Keratinocyte (primary cell): ENCODE measurements around the gene TWIST2. TPM values are rescaled to one million over a fixed set of nuclear protein-coding genes. Genes with fewer than 3 reads are reported as not detected.

Experiments
- DNase-seq: peaks from one replicate; pipeline ENCODE4 v3.0.0-alpha.2; 2011; ENCODE audit warnings: low read depth, missing footprints, low spot score
- FAIRE-seq: peaks from 2 replicates; lab custom pipeline; 2011; peaks lifted over from hg19 to GRCh38; lab: Jason Lieb, UNC
- H2AFZ ChIP-seq: 2 replicates; pipeline ENCODE4 v1.6.0; 2012; ENCODE audit warnings: low read length, control low read depth, inconsistent platforms; ENCODE audit not compliant: control insufficient read depth
- H3K27ac ChIP-seq: 2 replicates; pipeline ENCODE4 v1.5.1; 2011; ENCODE audit warnings: low read length; ENCODE audit not compliant: control insufficient read depth, insufficient read depth
- H3K27me3 ChIP-seq: 3 replicates; pipeline ENCODE4 v1.6.0; 2011; ENCODE audit warnings: low read length; ENCODE audit not compliant: control insufficient read depth, insufficient read depth; ENCODE audit errors: extremely low read depth
- H3K36me3 ChIP-seq, 2 experiments: 2 replicates in 1 of 2; 3 replicates in 1 of 2; pipeline ENCODE4 v1.5.1; 2011; ENCODE audit warnings: low read length in 2 of 2, mild to moderate bottlenecking in 1 of 2; ENCODE audit not compliant: control insufficient read depth in 2 of 2, insufficient read depth in 2 of 2; ENCODE audit errors: extremely low read depth in 1 of 2
- H3K4me1 ChIP-seq: 3 replicates; pipeline ENCODE4 v1.5.1; 2011; ENCODE audit warnings: low read length; ENCODE audit not compliant: control insufficient read depth, insufficient read depth; ENCODE audit errors: extremely low read depth
- H3K4me2 ChIP-seq: 3 replicates; pipeline ENCODE4 v1.6.0; 2011; ENCODE audit warnings: low read depth, low read length; ENCODE audit not compliant: control insufficient read depth, insufficient read depth; ENCODE audit errors: extremely low read depth
- H3K4me3 ChIP-seq, 3 experiments: fragments of 200-600 bp in 1 of 3; sonication (generic) in 1 of 3; 2 replicates in 2 of 3; 3 replicates in 1 of 3; pipeline ENCODE4 v1.5.1; 2011 to 2016; ENCODE audit warnings: low read length in 3 of 3, mild to moderate bottlenecking in 3 of 3, control low read depth in 2 of 3, inconsistent platforms in 1 of 3, low read depth in 1 of 3, mixed read lengths in 1 of 3, mixed run types in 1 of 3, moderate library complexity in 1 of 3; ENCODE audit not compliant: control insufficient read depth in 2 of 3, insufficient read depth in 2 of 3; ENCODE audit errors: extremely low read depth in 1 of 3
- H3K79me2 ChIP-seq: 2 replicates; pipeline ENCODE4 v1.6.0; 2012; ENCODE audit warnings: low read length; ENCODE audit not compliant: control insufficient read depth, insufficient read depth
- H3K9ac ChIP-seq: 3 replicates; pipeline ENCODE4 v1.6.0; 2011; ENCODE audit warnings: low read length; ENCODE audit not compliant: control insufficient read depth, insufficient read depth; ENCODE audit errors: extremely low read depth
- H3K9me1 ChIP-seq: 3 replicates; pipeline ENCODE4 v1.6.0; 2011; ENCODE audit warnings: low read length; ENCODE audit not compliant: control insufficient read depth, insufficient read depth; ENCODE audit errors: extremely low read depth
- H3K9me3 ChIP-seq: 2 replicates; pipeline ENCODE4 v1.5.1; 2012; ENCODE audit warnings: low read depth, low read length; ENCODE audit not compliant: control insufficient read depth
- H4K20me1 ChIP-seq: 3 replicates; pipeline ENCODE4 v1.6.0; 2011; ENCODE audit warnings: low read length; ENCODE audit not compliant: control insufficient read depth, insufficient read depth; ENCODE audit errors: extremely low read depth
- CTCF ChIP-seq, 3 experiments: IDR thresholded peaks in 1 of 3; conservative IDR thresholded peaks in 1 of 3; optimal IDR thresholded peaks in 1 of 3; 2 replicates in 2 of 3; 3 replicates in 1 of 3; pipeline versions ENCODE3 to v1.5.1; 2011; ENCODE audit warnings: low read length in 3 of 3, mild to moderate bottlenecking in 3 of 3, moderate library complexity in 2 of 3, control low read depth in 1 of 3, inconsistent platforms in 1 of 3; ENCODE audit not compliant: insufficient read depth in 2 of 3; ENCODE audit errors: extremely low read depth in 1 of 3
- EZH2 ChIP-seq: IDR thresholded peaks from one replicate; pipeline ENCODE4 v1.6.1; 2012; ENCODE audit warnings: inconsistent platforms, mild to moderate bottlenecking, low read length, moderate library complexity
- dilution Hi-C: fragments of 300-500 bp; cut with MboI; formaldehyde crosslinking; loops from one replicate; pipeline ENCODE4 v1.7.0; 2020; ENCODE audit warnings: low sequenced_read_pairs; ENCODE audit not compliant: extremely low pct_ligation_motif_present
- polyA plus RNA-seq, 5 experiments: library from polyadenylated mRNA; depleted of rRNA in 3 of 5; stranded (reverse) in 3 of 5; stranded (forward) in 1 of 5; unstranded in 1 of 5; fragments of >200 nt; gene quantifications; 1 replicate in 1 of 5; 2 replicates in 3 of 5; 3 replicates in 1 of 5; pipeline versions ENCODE4 v1.2.1 to v1.2.3, GENCODE V29; 2011 to 2012; ENCODE audit warnings: missing spikeins in 2 of 5, low read depth in 1 of 5, low replicate concordance in 1 of 5

The TWIST2 gene
- polyA plus RNA-seq, 1 donor (not counting 4 experiments of a cell fraction or from before 2014, with no cell fraction given): 5.5 TPM

- Histone ChIP-seq H3K27ac (no peak overlapping the region), H3K9me1 (no peaks in the 10 kb centered on the region), H3K4me2 (no peak overlapping the region), H3K79me2 (no peaks in the 10 kb centered on the region), H3K4me1 (no peaks in the 10 kb centered on the region), H3K9me3 (no peaks in the 10 kb centered on the region), H3K36me3 (no peaks in the 10 kb centered on the region), H3K27me3 (peaks cover 12% of the 10 kb centered on the region), H2AFZ (no peak overlapping the region), H4K20me1 (no peaks in the 10 kb centered on the region), H3K9ac (no peak overlapping the region), H3K4me3 (no peak overlapping the region)
- dilution Hi-C loops: no loop called here
- FAIRE-seq (no peak), DNase-seq (no peak)
- TF ChIP-seq EZH2 (no peak), CTCF (optimal IDR thresholded peaks at IDR 0.05 in 1 of 3, IDR thresholded peaks at IDR 0.05 in 1 of 3, conservative IDR thresholded peaks at IDR 0.05 in 1 of 3; ENCODE audit: extremely low read depth in 1 of 3, insufficient read depth in 2 of 3, low read length in 3 of 3) (no peak)
Observed at GRCh38 chr2:238873381-238873801, 25.5 kb downstream of the TWIST2 start.

- H3K4me2 ChIP-seq: no peak overlapping the region
- DNase-seq (no peak), FAIRE-seq (no peak)
- dilution Hi-C loops: no loop called here
- H3K9me1 ChIP-seq: no peaks in the 10 kb centered on the region
- H3K9ac ChIP-seq: no peak overlapping the region
- no peak overlapping the region for H3K27ac ChIP-seq
- TF ChIP-seq EZH2: no peak
- no peak for TF ChIP-seq CTCF (optimal IDR thresholded peaks at IDR 0.05 in 1 of 3, IDR thresholded peaks at IDR 0.05 in 1 of 3, conservative IDR thresholded peaks at IDR 0.05 in 1 of 3; ENCODE audit: extremely low read depth in 1 of 3, insufficient read depth in 2 of 3, low read length in 3 of 3)
- no peaks in the 10 kb centered on the region for H3K36me3 ChIP-seq
- no peak overlapping the region for H2AFZ ChIP-seq
- H3K79me2 ChIP-seq: no peaks in the 10 kb centered on the region
- H3K27me3 ChIP-seq: peaks cover 12% of the 10 kb centered on the region
- H3K4me3 ChIP-seq: no peak overlapping the region
- no peaks in the 10 kb centered on the region for H3K9me3 ChIP-seq
- H3K4me1 ChIP-seq: no peaks in the 10 kb centered on the region
- no peaks in the 10 kb centered on the region for H4K20me1 ChIP-seq
Observed at GRCh38 chr2:238873841-238874240, 26.0 kb downstream of the TWIST2 start.
